Measurements from ENCODE around the gene IL20RA. TPM values are rescaled to one million over a fixed set of nuclear protein-coding genes. Genes with fewer than 3 reads are reported as not detected.

IL20RA gene
- total and polyA plus RNA-seq, 2 experiments from 2014 or later: 2.6 to 3.5 TPM

DNA sequence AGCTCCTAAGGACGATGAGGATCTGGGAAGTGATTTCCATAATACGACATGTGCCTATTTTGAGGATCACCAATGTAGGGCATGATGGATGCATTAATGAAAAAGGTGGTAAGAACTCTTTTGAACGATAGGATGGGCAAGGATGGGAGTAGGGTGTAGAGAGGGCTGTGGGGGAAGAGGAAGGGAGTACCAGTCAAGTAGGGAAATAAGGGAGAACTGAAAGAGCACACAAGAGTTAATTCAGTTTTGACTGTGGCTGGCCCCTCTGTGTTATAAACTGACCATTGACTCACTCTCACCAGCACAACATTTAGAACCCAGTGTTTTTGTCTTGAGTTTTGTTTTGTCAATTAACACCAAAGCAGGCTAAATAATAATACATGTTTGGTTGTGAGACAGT is 89.6 kb downstream of the IL20RA start:
- H3K4me1 Mint-ChIP-seq: peaks cover 49% of the 10 kb centered on the region
- peaks cover 9% of the 10 kb centered on the region for H3K27me3 Mint-ChIP-seq (ENCODE audit: insufficient read depth, low read depth, poor library complexity)
- H3K4me3 Mint-ChIP-seq: no peak overlapping the region
- Histone ChIP-seq H3K36me3 (ENCODE audit: insufficient read depth) (no peaks in the 10 kb centered on the region), H3K9me2 (ENCODE audit: insufficient read depth) (peaks cover under 1% of the 10 kb centered on the region; the same call in 1 of the 2 replicates), H2AFZ (no peak overlapping the region), H3K79me2 (replicated peaks; ENCODE audit: insufficient read depth) (no peaks in the 10 kb centered on the region), H3K4me3 (no peak overlapping the region), H3K27ac (ENCODE audit: low read depth) (peak overlapping the region; percentile 89), H4K20me1 (replicated peaks; ENCODE audit: insufficient read depth) (no peaks in the 10 kb centered on the region), H3K4me1 (ENCODE audit: insufficient read depth) (peaks cover 38% of the 10 kb centered on the region), H3K4me2 (0 out of 2 replicates have a peak overlapping the region, but pooled peaks have one; percentile 10), H3K27me3 (ENCODE audit: insufficient read depth) (no peaks in the 10 kb centered on the region), H3F3A (replicated peaks; ENCODE audit: low read depth) (no peaks in the 10 kb centered on the region)
- ATAC-seq (no peak), DNase-seq (ENCODE audit: low spot score) (no peak)
- H3K27ac Mint-ChIP-seq: peak overlapping the region; percentile 61
- no peaks in the 10 kb centered on the region; the same call in 2 of the 3 replicates for H3K9me3 Mint-ChIP-seq
- TF ChIP-seq EZH2 (IDR thresholded peaks at IDR 0.05; ENCODE audit: low read depth, unreplicated experiment): no peak
- TF ChIP-seq POLR2AphosphoS5 (IDR thresholded peaks at IDR 0.05; ENCODE audit: low read depth): no peak
- TF ChIP-seq CREB1 (CRISPR knock-in tag; IDR thresholded peaks at IDR 0.05; ENCODE audit: low read depth): no peak
- TF ChIP-seq ZNF114 (CRISPR knock-in tag; IDR thresholded peaks at IDR 0.05): no peak
- no peak for TF ChIP-seq NANOG (IDR thresholded peaks at IDR 0.05; ENCODE audit: borderline replicate concordance)
- TF ChIP-seq JUNB (IDR thresholded peaks at IDR 0.05; ENCODE audit: unreplicated experiment): no peak
- no peak for TF ChIP-seq CTCF (conservative IDR thresholded peaks at IDR 0.05; ENCODE audit: low read depth in 2 of 2)
- no peak for TF ChIP-seq STAT1 (IDR thresholded peaks at IDR 0.05; ENCODE audit: unreplicated experiment)
- no peak for TF ChIP-seq REST (IDR thresholded peaks at IDR 0.05; ENCODE audit: unreplicated experiment)
- TF ChIP-seq, protein P1, sequence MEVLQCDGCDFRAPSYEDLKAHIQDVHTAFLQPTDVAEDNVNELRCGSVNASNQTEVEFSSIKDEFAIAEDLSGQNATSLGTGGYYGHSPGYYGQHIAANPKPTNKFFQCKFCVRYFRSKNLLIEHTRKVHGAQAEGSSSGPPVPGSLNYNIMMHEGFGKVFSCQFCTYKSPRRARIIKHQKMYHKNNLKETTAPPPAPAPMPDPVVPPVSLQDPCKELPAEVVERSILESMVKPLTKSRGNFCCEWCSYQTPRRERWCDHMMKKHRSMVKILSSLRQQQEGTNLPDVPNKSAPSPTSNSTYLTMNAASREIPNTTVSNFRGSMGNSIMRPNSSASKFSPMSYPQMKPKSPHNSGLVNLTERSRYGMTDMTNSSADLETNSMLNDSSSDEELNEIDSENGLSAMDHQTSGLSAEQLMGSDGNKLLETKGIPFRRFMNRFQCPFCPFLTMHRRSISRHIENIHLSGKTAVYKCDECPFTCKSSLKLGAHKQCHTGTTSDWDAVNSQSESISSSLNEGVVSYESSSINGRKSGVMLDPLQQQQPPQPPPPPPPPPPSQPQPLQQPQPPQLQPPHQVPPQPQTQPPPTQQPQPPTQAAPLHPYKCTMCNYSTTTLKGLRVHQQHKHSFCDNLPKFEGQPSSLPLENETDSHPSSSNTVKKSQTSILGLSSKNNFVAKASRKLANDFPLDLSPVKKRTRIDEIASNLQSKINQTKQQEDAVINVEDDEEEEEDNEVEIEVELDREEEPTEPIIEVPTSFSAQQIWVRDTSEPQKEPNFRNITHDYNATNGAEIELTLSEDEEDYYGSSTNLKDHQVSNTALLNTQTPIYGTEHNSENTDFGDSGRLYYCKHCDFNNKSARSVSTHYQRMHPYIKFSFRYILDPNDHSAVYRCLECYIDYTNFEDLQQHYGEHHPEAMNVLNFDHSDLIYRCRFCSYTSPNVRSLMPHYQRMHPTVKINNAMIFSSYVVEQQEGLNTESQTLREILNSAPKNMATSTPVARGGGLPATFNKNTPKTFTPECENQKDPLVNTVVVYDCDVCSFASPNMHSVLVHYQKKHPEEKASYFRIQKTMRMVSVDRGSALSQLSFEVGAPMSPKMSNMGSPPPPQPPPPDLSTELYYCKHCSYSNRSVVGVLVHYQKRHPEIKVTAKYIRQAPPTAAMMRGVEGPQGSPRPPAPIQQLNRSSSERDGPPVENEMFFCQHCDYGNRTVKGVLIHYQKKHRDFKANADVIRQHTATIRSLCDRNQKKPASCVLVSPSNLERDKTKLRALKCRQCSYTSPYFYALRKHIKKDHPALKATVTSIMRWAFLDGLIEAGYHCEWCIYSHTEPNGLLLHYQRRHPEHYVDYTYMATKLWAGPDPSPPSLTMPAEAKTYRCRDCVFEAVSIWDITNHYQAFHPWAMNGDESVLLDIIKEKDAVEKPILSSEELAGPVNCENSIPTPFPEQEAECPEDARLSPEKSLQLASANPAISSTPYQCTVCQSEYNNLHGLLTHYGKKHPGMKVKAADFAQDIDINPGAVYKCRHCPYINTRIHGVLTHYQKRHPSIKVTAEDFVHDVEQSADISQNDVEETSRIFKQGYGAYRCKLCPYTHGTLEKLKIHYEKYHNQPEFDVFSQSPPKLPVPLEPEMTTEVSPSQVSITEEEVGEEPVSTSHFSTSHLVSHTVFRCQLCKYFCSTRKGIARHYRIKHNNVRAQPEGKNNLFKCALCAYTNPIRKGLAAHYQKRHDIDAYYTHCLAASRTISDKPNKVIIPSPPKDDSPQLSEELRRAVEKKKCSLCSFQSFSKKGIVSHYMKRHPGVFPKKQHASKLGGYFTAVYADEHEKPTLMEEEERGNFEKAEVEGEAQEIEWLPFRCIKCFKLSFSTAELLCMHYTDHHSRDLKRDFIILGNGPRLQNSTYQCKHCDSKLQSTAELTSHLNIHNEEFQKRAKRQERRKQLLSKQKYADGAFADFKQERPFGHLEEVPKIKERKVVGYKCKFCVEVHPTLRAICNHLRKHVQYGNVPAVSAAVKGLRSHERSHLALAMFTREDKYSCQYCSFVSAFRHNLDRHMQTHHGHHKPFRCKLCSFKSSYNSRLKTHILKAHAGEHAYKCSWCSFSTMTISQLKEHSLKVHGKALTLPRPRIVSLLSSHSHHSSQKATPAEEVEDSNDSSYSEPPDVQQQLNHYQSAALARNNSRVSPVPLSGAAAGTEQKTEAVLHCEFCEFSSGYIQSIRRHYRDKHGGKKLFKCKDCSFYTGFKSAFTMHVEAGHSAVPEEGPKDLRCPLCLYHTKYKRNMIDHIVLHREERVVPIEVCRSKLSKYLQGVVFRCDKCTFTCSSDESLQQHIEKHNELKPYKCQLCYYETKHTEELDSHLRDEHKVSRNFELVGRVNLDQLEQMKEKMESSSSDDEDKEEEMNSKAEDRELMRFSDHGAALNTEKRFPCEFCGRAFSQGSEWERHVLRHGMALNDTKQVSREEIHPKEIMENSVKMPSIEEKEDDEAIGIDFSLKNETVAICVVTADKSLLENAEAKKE (CRISPR knock-in tag; IDR thresholded peaks at IDR 0.05): no peak
- TF ChIP-seq, protein P2, sequence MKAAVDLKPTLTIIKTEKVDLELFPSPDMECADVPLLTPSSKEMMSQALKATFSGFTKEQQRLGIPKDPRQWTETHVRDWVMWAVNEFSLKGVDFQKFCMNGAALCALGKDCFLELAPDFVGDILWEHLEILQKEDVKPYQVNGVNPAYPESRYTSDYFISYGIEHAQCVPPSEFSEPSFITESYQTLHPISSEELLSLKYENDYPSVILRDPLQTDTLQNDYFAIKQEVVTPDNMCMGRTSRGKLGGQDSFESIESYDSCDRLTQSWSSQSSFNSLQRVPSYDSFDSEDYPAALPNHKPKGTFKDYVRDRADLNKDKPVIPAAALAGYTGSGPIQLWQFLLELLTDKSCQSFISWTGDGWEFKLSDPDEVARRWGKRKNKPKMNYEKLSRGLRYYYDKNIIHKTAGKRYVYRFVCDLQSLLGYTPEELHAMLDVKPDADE (IDR thresholded peaks at IDR 0.05): no peak
- no peak for TF ChIP-seq EZH2phosphoT487 (IDR thresholded peaks at IDR 0.05; ENCODE audit: unreplicated experiment)
- TF ChIP-seq ZNF331 (CRISPR knock-in tag; IDR thresholded peaks at IDR 0.05; ENCODE audit: low read depth): no peak
- H3K36me3 Mint-ChIP-seq (ENCODE audit: low read depth): no peaks in the 10 kb centered on the region
